GM12878 (cell line): ENCODE results near the gene DENND4C. TPM values are rescaled to one million over a fixed set of nuclear protein-coding genes. Genes with fewer than 3 reads are reported as not detected.

Source experiments
- ATAC-seq: fragments of 200-7000 bp; cut with Tn5 transposase; 3 replicates; pipeline ENCODE4 v1.9.1; 2020; ENCODE audit warnings: mild to moderate bottlenecking, moderate library complexity
- BruUV-seq: library from RNA; stranded (reverse); fragments of 400-500 nt; replicated peaks from 2 replicates; lab custom pipeline; 2021; lab: Mats Ljungman, UMichigan
- CTCF ChIA-PET: fragments of 300-600 bp; sonication (Branson Sonifier 250); formaldehyde crosslinking; extraction: SDS; loops from one replicate; lab custom pipeline; 2021; ENCODE audit warnings: inconsistent platforms; lab: Yijun Ruan, JAX
- POLR2A ChIA-PET: fragments of 350-600 bp; formaldehyde crosslinking; extraction: SDS; loops from one replicate; lab custom pipeline; 2021; ENCODE audit warnings: inconsistent platforms; lab: Charles Lee
- RAD21 ChIA-PET: fragments of 300-600 bp; sonication (Branson Sonifier 250); formaldehyde crosslinking; loops from one replicate; lab custom pipeline; 2023; ENCODE audit warnings: antibody characterized with exemption; ENCODE audit not compliant: unreplicated experiment; lab: Charles Lee
- SMC1A ChIA-PET: fragments of 300-600 bp; sonication (Branson Sonifier 250); formaldehyde crosslinking; loops from one replicate; lab custom pipeline; 2023; ENCODE audit not compliant: unreplicated experiment, uncharacterized antibody; lab: Charles Lee
- DNase-seq: peaks from one replicate; pipeline ENCODE4 v3.0.0-alpha.2; 2011; ENCODE audit warnings: low read depth, low spot score
- FAIRE-seq: peaks from 3 replicates; lab custom pipeline; 2011; peaks lifted over from hg19 to GRCh38; lab: Jason Lieb, UNC
- H2AFZ ChIP-seq: 2 replicates; pipeline ENCODE4 v1.6.0; 2011; ENCODE audit warnings: low read depth, low read length, control low read depth; ENCODE audit not compliant: control insufficient read depth
- H3K27ac ChIP-seq: 2 replicates; pipeline ENCODE4 v1.5.1; 2011; ENCODE audit warnings: control low read depth; ENCODE audit not compliant: control insufficient read depth, insufficient read depth
- H3K27me3 ChIP-seq, 2 experiments: replicated peaks in 1 of 2; 2 replicates each; pipeline versions ENCODE4 v1.6.0 to v1.6.1; 2011; ENCODE audit warnings: low read length in 1 of 2; ENCODE audit not compliant: control insufficient read depth in 2 of 2, insufficient read depth in 2 of 2
- H3K36me3 ChIP-seq, 2 experiments: 2 replicates each; pipeline ENCODE4 v1.5.1; 2011; ENCODE audit warnings: low read length in 1 of 2; ENCODE audit not compliant: control insufficient read depth in 2 of 2, insufficient read depth in 2 of 2
- H3K4me1 ChIP-seq: 2 replicates; pipeline ENCODE4 v1.6.1; 2011; ENCODE audit warnings: mild to moderate bottlenecking, low read length, moderate library complexity, mixed read lengths; ENCODE audit not compliant: control insufficient read depth, insufficient read depth
- H3K4me2 ChIP-seq: 2 replicates; pipeline ENCODE4 v1.6.0; 2011; ENCODE audit warnings: control low read depth; ENCODE audit not compliant: control insufficient read depth, insufficient read depth
- H3K4me3 ChIP-seq: fragments of 200-600 bp; sonication (generic); 2 replicates; pipeline ENCODE4 v1.5.1; 2016
- H3K79me2 ChIP-seq: 2 replicates; pipeline ENCODE4 v1.6.0; 2011; ENCODE audit warnings: low read length; ENCODE audit not compliant: control insufficient read depth, insufficient read depth
- H3K9ac ChIP-seq: 2 replicates; pipeline ENCODE4 v1.8.0; 2011; ENCODE audit warnings: low read length, control low read depth, mixed read lengths; ENCODE audit not compliant: control insufficient read depth, insufficient read depth
- H3K9me3 ChIP-seq: replicated peaks from 3 replicates; pipeline ENCODE4 v1.5.1; 2011; ENCODE audit warnings: mild to moderate bottlenecking, low read length; ENCODE audit not compliant: control insufficient read depth, insufficient read depth
- H4K20me1 ChIP-seq: 2 replicates; pipeline ENCODE4 v1.6.0; 2011; ENCODE audit not compliant: control insufficient read depth, insufficient read depth
- ATF7 ChIP-seq: fragments of 450-650 bp; IDR thresholded peaks from 2 replicates; pipeline ENCODE4 v1.6.1; 2016; ENCODE audit warnings: low read depth, mild to moderate bottlenecking
- BACH1 ChIP-seq: fragments of 450-650 bp; IDR thresholded peaks from 2 replicates; pipeline ENCODE4 v1.6.1; 2017; ENCODE audit warnings: mild to moderate bottlenecking, borderline replicate concordance
- BCL11A ChIP-seq: IDR thresholded peaks from 2 replicates; pipeline ENCODE4 v1.6.1; 2011; ENCODE audit warnings: low read depth, low read length
- BCL3 ChIP-seq: IDR thresholded peaks from 2 replicates; pipeline ENCODE4 v1.6.1; 2011; ENCODE audit warnings: borderline replicate concordance, low read depth, mild to moderate bottlenecking, moderate library complexity, low read length; ENCODE audit not compliant: insufficient read depth, poor library complexity, severe bottlenecking
- BHLHE40 ChIP-seq, 2 experiments: fragments of 450-650 bp in 1 of 2; IDR thresholded peaks; 2 replicates each; pipeline ENCODE4 v1.6.1; 2011 to 2017; ENCODE audit warnings: low read depth in 2 of 2, borderline replicate concordance in 1 of 2, improper control_type of control experiment in 1 of 2, low read length in 1 of 2, mild to moderate bottlenecking in 1 of 2
- FOXM1 ChIP-seq: IDR thresholded peaks from 2 replicates; pipeline ENCODE4 v1.6.1; 2012; ENCODE audit warnings: low read depth, mild to moderate bottlenecking, inconsistent platforms, low read length, moderate library complexity
- GATAD2B ChIP-seq: fragments of 450-650 bp; conservative IDR thresholded peaks from 2 replicates; pipeline ENCODE4 v1.6.1; 2017; ENCODE audit warnings: low read depth, mild to moderate bottlenecking, moderate library complexity
- HDAC2 ChIP-seq: fragments of 200-600 bp; sonication (generic); IDR thresholded peaks from 2 replicates; pipeline ENCODE4 v1.6.1; 2017
- MXI1 ChIP-seq: fragments of 150-350 bp; IDR thresholded peaks from 2 replicates; pipeline ENCODE4 v1.6.1; 2011; ENCODE audit warnings: low read depth, mild to moderate bottlenecking, inconsistent platforms, low read length, improper control_type of control experiment
- NFYA ChIP-seq: IDR thresholded peaks from 2 replicates; pipeline ENCODE4 v1.6.1; 2011; ENCODE audit warnings: low read depth, mild to moderate bottlenecking, low read length, improper control_type of control experiment, borderline replicate concordance
- RELB ChIP-seq: fragments of 450-650 bp; IDR thresholded peaks from 2 replicates; pipeline ENCODE4 v1.6.1; 2017; ENCODE audit warnings: low read depth, mild to moderate bottlenecking, moderate library complexity
- SIN3A ChIP-seq: IDR thresholded peaks from 2 replicates; pipeline ENCODE4 v1.6.1; 2012; ENCODE audit warnings: low read depth, low read length, improper control_type of control experiment
- SP1 ChIP-seq: IDR thresholded peaks from one replicate; pipeline ENCODE4 v1.6.1; 2011; ENCODE audit warnings: low read depth, low read length
- SUZ12 ChIP-seq: fragments of 200-600 bp; sonication (generic); IDR thresholded peaks from one replicate; pipeline ENCODE4 v1.6.1; 2018; ENCODE audit warnings: antibody characterized with exemption, mild to moderate bottlenecking; ENCODE audit not compliant: unreplicated experiment
- TAF1 ChIP-seq: IDR thresholded peaks from 2 replicates; pipeline ENCODE4 v1.6.1; 2011; ENCODE audit warnings: mild to moderate bottlenecking, low read depth, low read length, borderline replicate concordance
- YBX1 ChIP-seq: fragments of 450-650 bp; IDR thresholded peaks from 2 replicates; pipeline ENCODE4 v1.6.1; 2016; ENCODE audit warnings: antibody characterized with exemption
- ZBTB33 ChIP-seq: fragments of 450-650 bp; IDR thresholded peaks from 2 replicates; pipeline ENCODE4 v1.6.1; 2017; ENCODE audit warnings: mild to moderate bottlenecking
- ZNF24 ChIP-seq: fragments of 450-650 bp; IDR thresholded peaks from 2 replicates; pipeline ENCODE4 v1.6.1; 2017; ENCODE audit warnings: antibody characterized with exemption, mild to moderate bottlenecking
- ZNF622 ChIP-seq: fragments of 450-650 bp; IDR thresholded peaks from 2 replicates; pipeline ENCODE4 v1.6.1; 2017; ENCODE audit warnings: mild to moderate bottlenecking, inconsistent platforms
- WGBS: methylation state at CpG from one replicate; pipeline ENCODE4 v1.1.6; 2016; ENCODE audit warnings: low lambda C conversion rate; ENCODE audit not compliant: insufficient replicate concordance, insufficient coverage; ENCODE audit errors: missing lambda C conversion rate; 5-methylcytosine and 5-hydroxymethylcytosine counted together
- in situ Hi-C: fragments of 300-500 bp; cut with MboI; formaldehyde crosslinking; loops from 9 replicates; pipeline ENCODE4 v1.14.3; 2018; ENCODE audit warnings: mixed read lengths
- intact Hi-C: fragments of 100-400 bp; cut with micrococcal nuclease; formaldehyde crosslinking; loops from one replicate; pipeline ENCODE4 v1.14.2; 2022; ENCODE audit not compliant: unreplicated experiment
- polyA plus RNA-seq, 11 experiments: library from polyadenylated mRNA; depleted of rRNA in 4 of 11; unstranded in 6 of 11; stranded (reverse) in 5 of 11; fragments of >200 nt; fragmentation: Nextera tagmentation in 4 of 11; fragmentation: Illumina TruSeq in 1 of 11; extraction: Ambion mirVana in 4 of 11; extraction: Trizol in 1 of 11; gene quantifications; 1 replicate in 1 of 11; 2 replicates in 10 of 11; pipeline versions ENCODE4 v1.2.1 to v1.2.3, GENCODE V29; 2011 to 2016; ENCODE audit warnings: inconsistent platforms in 2 of 11, missing spikeins in 2 of 11, low read depth in 1 of 11
- total RNA-seq, 4 experiments: library from RNA; depleted of rRNA in 3 of 4; stranded (reverse); fragments of >200 nt in 3 of 4; fragmentation: Illumina TruSeq in 1 of 4; extraction: Trizol in 1 of 4; gene quantifications; 2 replicates each; pipeline versions ENCODE4 v1.2.1 to v1.2.3, GENCODE V29; 2013 to 2021

DENND4C gene
- total and polyA plus RNA-seq, 10 of the 15 experiments (the other 5 are each of a cell fraction or from before 2014, with no cell fraction given), result 8.2 to 49.3 (median 24.7) TPM

GRCh38 chr9:19358701-19359100 is 128.2 kb downstream of the DENND4C start (continued):
- TF ChIP-seq SUZ12 (no peak), GATAD2B (no peak), SIN3A (no peak), TAF1 (no peak), ZNF622 (no peak), BACH1 (no peak), BCL3 (no peak)

GRCh38 chr9:19369107-19369506 is 138.6 kb downstream of the DENND4C start:
- Histone ChIP-seq H2AFZ (no peak overlapping the region), H3K36me3 (peaks cover 0 to 4% of the 10 kb centered on the region in 2 experiments; a peak in 2 of 4 replicates), H3K4me3 (no peak overlapping the region), H3K27ac (no peak overlapping the region), H3K9me3 (no peaks in the 10 kb centered on the region), H3K4me1 (no peaks in the 10 kb centered on the region), H3K4me2 (no peak overlapping the region), H3K27me3 (no peaks in the 10 kb centered on the region), H4K20me1 (no peaks in the 10 kb centered on the region), H3K79me2 (no peaks in the 10 kb centered on the region), H3K9ac (no peak overlapping the region)
- ChIA-PET POLR2A (no interaction called here), RAD21 (no interaction called here), CTCF (no interaction called here), SMC1A (interaction anchor here (1.2 to 1.6 kb wide), 2 partner anchors 8 to 28 kb away, joined by 3 to 4 read pairs; no protein-coding TSS in a partner anchor)
- 100% methylated on average over 2 of the region's 2 CpGs for WGBS
- ATAC-seq (no peak), DNase-seq (no peak), FAIRE-seq (no peak)
- in situ Hi-C loops (no loop called here), intact Hi-C loops (no loop called here)
- BruUV-seq, result no TSS peak
- TF ChIP-seq MXI1, result no peak
- no peak for TF ChIP-seq NFYA
- no peak for TF ChIP-seq YBX1
- no peak for TF ChIP-seq SIN3A
- no peak for TF ChIP-seq FOXM1
- TF ChIP-seq ATF7, result no peak
- TF ChIP-seq HDAC2, result no peak
- no peak for TF ChIP-seq BCL11A
- TF ChIP-seq BHLHE40 (IDR thresholded peaks at IDR 0.05; ENCODE audit: borderline replicate concordance in 1 of 2, low read depth in 2 of 2, low read length in 1 of 2), result no peak
- no peak for TF ChIP-seq ZNF24
- no peak for TF ChIP-seq SP1
- TF ChIP-seq ZBTB33, result no peak
- TF ChIP-seq RELB, result no peak
